ENCODE data around the gene SPCS1.

DNA sequence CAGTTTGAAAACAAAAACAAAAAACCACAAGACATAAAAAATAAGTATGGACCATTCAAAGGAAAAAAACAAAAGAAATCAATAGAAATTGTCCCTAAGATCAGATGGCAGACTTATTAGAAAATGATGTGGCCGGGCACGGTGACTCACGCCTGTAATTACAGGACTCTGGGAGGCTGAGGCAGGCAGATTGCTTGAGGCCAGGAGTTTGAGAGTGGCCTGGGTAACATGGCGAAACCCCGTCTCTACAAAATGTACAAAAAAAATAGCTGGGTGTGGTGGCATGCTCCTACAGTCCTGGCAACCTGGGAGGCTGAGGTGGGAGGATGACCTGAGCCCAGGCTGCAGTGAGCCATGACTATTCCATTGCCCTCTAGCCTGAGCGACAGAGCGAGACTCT is 16.6 kb downstream of the SPCS1 start:
- TF ChIP-seq, protein P1, sequence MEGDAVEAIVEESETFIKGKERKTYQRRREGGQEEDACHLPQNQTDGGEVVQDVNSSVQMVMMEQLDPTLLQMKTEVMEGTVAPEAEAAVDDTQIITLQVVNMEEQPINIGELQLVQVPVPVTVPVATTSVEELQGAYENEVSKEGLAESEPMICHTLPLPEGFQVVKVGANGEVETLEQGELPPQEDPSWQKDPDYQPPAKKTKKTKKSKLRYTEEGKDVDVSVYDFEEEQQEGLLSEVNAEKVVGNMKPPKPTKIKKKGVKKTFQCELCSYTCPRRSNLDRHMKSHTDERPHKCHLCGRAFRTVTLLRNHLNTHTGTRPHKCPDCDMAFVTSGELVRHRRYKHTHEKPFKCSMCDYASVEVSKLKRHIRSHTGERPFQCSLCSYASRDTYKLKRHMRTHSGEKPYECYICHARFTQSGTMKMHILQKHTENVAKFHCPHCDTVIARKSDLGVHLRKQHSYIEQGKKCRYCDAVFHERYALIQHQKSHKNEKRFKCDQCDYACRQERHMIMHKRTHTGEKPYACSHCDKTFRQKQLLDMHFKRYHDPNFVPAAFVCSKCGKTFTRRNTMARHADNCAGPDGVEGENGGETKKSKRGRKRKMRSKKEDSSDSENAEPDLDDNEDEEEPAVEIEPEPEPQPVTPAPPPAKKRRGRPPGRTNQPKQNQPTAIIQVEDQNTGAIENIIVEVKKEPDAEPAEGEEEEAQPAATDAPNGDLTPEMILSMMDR (IDR thresholded peaks at IDR 0.05), result no peak
- TF ChIP-seq POLR2A (IDR thresholded peaks at IDR 0.05), result no peak
